ENCODE results near the gene ADGRV1. TPM values are rescaled to one million over a fixed set of nuclear protein-coding genes. Genes with fewer than 3 reads are reported as not detected.

Gene ADGRV1
- total RNA-seq, 2 experiments from 2014 or later, result not detected

DNA sequence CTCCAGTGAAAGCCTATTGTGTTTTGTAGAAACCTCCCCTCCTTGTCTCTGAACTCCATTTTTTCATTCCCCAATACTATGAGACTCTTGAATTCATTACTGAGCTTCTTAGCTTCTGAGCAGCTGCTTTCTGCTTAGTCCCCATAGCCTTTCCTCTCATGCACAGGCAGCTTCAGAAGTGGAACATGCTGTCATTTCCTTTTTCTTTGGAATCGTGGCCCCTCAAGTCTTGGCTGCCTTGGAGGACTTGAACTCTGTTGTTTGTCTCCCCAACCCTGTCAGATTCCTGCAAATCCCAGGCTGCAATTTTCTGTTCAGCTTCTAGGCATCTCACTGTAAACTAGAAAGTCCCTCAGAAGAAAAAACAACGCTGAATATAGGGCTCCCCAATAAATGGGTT lies 556.1 kb downstream of the ADGRV1 start:
- Histone ChIP-seq H3K79me2 (ENCODE audit: insufficient read depth, low read depth, low read length) (no peaks in the 10 kb centered on the region), H3K9me3 (ENCODE audit: low read length) (no peaks in the 10 kb centered on the region), H3K4me1 (ENCODE audit: insufficient read depth, low read length, poor library complexity, severe bottlenecking) (no peaks in the 10 kb centered on the region), H3K4me2 (ENCODE audit: low read length) (no peak overlapping the region), H2AFZ (ENCODE audit: low read length) (no peak overlapping the region), H3K4me3 (ENCODE audit: low read depth, low read length, poor library complexity, severe bottlenecking) (no peak overlapping the region), H4K20me1 (ENCODE audit: insufficient read depth, low read length) (no peaks in the 10 kb centered on the region), H3K36me3 (ENCODE audit: insufficient read depth, low read length) (no peaks in the 10 kb centered on the region), H3K27ac (ENCODE audit: low read depth, low read length, poor library complexity, severe bottlenecking) (no peak overlapping the region), H3K9me2 (ENCODE audit: insufficient read depth, low read length) (no peaks in the 10 kb centered on the region)
- TF ChIP-seq EZH2phosphoT487 (IDR thresholded peaks at IDR 0.05; ENCODE audit: borderline replicate concordance, low read depth, low read length), result no peak
- TF ChIP-seq, protein P1, sequence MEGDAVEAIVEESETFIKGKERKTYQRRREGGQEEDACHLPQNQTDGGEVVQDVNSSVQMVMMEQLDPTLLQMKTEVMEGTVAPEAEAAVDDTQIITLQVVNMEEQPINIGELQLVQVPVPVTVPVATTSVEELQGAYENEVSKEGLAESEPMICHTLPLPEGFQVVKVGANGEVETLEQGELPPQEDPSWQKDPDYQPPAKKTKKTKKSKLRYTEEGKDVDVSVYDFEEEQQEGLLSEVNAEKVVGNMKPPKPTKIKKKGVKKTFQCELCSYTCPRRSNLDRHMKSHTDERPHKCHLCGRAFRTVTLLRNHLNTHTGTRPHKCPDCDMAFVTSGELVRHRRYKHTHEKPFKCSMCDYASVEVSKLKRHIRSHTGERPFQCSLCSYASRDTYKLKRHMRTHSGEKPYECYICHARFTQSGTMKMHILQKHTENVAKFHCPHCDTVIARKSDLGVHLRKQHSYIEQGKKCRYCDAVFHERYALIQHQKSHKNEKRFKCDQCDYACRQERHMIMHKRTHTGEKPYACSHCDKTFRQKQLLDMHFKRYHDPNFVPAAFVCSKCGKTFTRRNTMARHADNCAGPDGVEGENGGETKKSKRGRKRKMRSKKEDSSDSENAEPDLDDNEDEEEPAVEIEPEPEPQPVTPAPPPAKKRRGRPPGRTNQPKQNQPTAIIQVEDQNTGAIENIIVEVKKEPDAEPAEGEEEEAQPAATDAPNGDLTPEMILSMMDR (conservative IDR thresholded peaks at IDR 0.05; ENCODE audit: low read length), result no peak
- no TSS peak for BruUV-seq (replicated peaks)
- no peak for DNase-seq (ENCODE audit: low spot score)
- CTCF ChIA-PET (ENCODE audit: unreplicated experiment), result no interaction called here
- POLR2A ChIA-PET, result no interaction called here
- intact Hi-C loops (cut with micrococcal nuclease; ENCODE audit: unreplicated experiment), result no loop called here

DNA sequence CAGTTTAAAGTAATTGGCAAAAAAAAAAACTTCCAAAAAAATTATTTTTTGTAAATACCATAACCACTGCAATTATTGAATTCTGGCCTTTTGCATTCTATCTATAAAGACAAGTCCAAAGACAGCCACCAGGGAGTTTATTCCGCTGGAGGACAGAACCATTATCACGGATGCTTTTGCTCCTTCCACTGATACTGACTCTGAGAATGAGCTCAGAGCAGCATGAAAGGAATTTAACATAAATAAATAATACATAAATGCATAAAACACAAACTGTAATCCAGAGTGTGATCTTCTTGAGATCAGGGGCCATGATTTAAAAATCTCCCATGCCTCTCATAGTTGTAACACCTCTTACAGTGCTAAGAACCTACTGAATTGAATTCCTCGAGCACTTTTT lies 559.8 kb downstream of the ADGRV1 start:
- H3K9me2 ChIP-seq (ENCODE audit: insufficient read depth, low read length), result no peaks in the 10 kb centered on the region
- no peaks in the 10 kb centered on the region for H4K20me1 ChIP-seq (ENCODE audit: insufficient read depth, low read length)
- DNase-seq (ENCODE audit: low spot score), result no peak
- H3K27ac ChIP-seq (ENCODE audit: low read depth, low read length, poor library complexity, severe bottlenecking), result no peak overlapping the region
- H2AFZ ChIP-seq (ENCODE audit: low read length), result no peak overlapping the region
- H3K79me2 ChIP-seq (ENCODE audit: insufficient read depth, low read depth, low read length), result no peaks in the 10 kb centered on the region
- TF ChIP-seq EZH2phosphoT487 (IDR thresholded peaks at IDR 0.05; ENCODE audit: borderline replicate concordance, low read depth, low read length), result no peak
- TF ChIP-seq, protein P1 (conservative IDR thresholded peaks at IDR 0.05; ENCODE audit: low read length), result no peak
- BruUV-seq (replicated peaks), result no TSS peak
- no peaks in the 10 kb centered on the region for H3K9me3 ChIP-seq (ENCODE audit: low read length)
- no peak overlapping the region for H3K4me3 ChIP-seq (ENCODE audit: low read depth, low read length, poor library complexity, severe bottlenecking)
- ChIA-PET POLR2A (interaction anchor here (0.6 to 0.7 kb wide), 3 partner anchors 61 to 1833 kb away, joined by 3 read pairs; no protein-coding TSS in a partner anchor), CTCF (ENCODE audit: unreplicated experiment) (no interaction called here)
- H3K4me1 ChIP-seq (ENCODE audit: insufficient read depth, low read length, poor library complexity, severe bottlenecking), result no peaks in the 10 kb centered on the region
- intact Hi-C loops (cut with micrococcal nuclease; ENCODE audit: unreplicated experiment), result no loop called here
- no peaks in the 10 kb centered on the region for H3K36me3 ChIP-seq (ENCODE audit: insufficient read depth, low read length)
- no peak overlapping the region for H3K4me2 ChIP-seq (ENCODE audit: low read length)

- Histone ChIP-seq H3K9me3 (ENCODE audit: low read length) (no peaks in the 10 kb centered on the region), H3K4me1 (ENCODE audit: insufficient read depth, low read length, poor library complexity, severe bottlenecking) (no peaks in the 10 kb centered on the region), H4K20me1 (ENCODE audit: insufficient read depth, low read length) (no peaks in the 10 kb centered on the region), H3K9me2 (ENCODE audit: insufficient read depth, low read length) (no peaks in the 10 kb centered on the region), H3K4me2 (ENCODE audit: low read length) (no peak overlapping the region), H3K4me3 (ENCODE audit: low read depth, low read length, poor library complexity, severe bottlenecking) (no peak overlapping the region), H2AFZ (ENCODE audit: low read length) (no peak overlapping the region), H3K27ac (ENCODE audit: low read depth, low read length, poor library complexity, severe bottlenecking) (no peak overlapping the region), H3K79me2 (ENCODE audit: insufficient read depth, low read depth, low read length) (no peaks in the 10 kb centered on the region), H3K36me3 (ENCODE audit: insufficient read depth, low read length) (no peaks in the 10 kb centered on the region)
- intact Hi-C loops (cut with micrococcal nuclease; ENCODE audit: unreplicated experiment), result no loop called here
- DNase-seq (ENCODE audit: low spot score), result no peak
- CTCF ChIA-PET (ENCODE audit: unreplicated experiment), result no interaction called here
- POLR2A ChIA-PET, result interaction anchor here (0.6 kb wide), 2 partner anchors 61 to 126 kb away, joined by 3 read pairs; no protein-coding TSS in a partner anchor
- TF ChIP-seq, protein P1 (conservative IDR thresholded peaks at IDR 0.05; ENCODE audit: low read length), result no peak
- TF ChIP-seq EZH2phosphoT487 (IDR thresholded peaks at IDR 0.05; ENCODE audit: borderline replicate concordance, low read depth, low read length), result no peak
- no TSS peak for BruUV-seq (replicated peaks)
Measured at GRCh38 chr5:91118796-91119195, 560.2 kb downstream of the ADGRV1 start.
